Measurements from ENCODE around the gene TMEM89.

Gene TMEM89

DNA sequence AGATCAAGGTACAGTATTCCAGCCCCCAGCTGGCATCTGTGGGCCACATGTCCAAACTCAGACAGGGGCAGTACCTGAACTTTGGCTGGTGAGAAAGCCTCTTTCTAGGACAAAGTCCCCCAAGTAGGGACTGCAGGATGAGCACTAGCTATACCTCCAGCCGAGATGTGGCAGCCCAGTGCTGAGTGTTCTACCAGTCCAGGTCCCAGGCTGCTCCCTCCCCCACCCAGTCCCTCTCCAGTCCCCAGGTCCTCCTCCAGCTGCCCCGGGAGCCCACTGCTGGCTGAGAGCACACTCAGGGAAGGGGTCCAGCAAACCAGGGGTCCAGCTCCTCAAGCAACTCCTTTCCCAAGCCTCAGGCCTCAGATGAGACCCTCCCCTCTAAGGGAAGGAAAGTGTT is 12.2 kb upstream of the TMEM89 start:
- Histone ChIP-seq H2AFZ (ENCODE audit: low read depth, low read length, severe bottlenecking) (no peak overlapping the region), H3K36me3 (ENCODE audit: low read length) (no peaks in the 10 kb centered on the region), H3K9ac (ENCODE audit: low read length) (no peak overlapping the region), H3K27me3 (ENCODE audit: low read length) (no peaks in the 10 kb centered on the region), H4K20me1 (ENCODE audit: low read depth, low read length) (no peaks in the 10 kb centered on the region), H3K27ac (ENCODE audit: low read depth, low read length) (no peak overlapping the region), H3K79me2 (ENCODE audit: insufficient read depth, low read length) (no peaks in the 10 kb centered on the region), H3K4me2 (ENCODE audit: low read depth, low read length, poor library complexity, severe bottlenecking) (peak overlapping the region; percentile 56), H3K9me2 (replicated peaks; ENCODE audit: insufficient read depth, low read length) (no peaks in the 10 kb centered on the region), H3F3A (ENCODE audit: insufficient read depth) (no peaks in the 10 kb centered on the region), H3K4me3 (ENCODE audit: insufficient read depth, low read length, poor library complexity, severe bottlenecking) (no peak overlapping the region), H3K9me3 (ENCODE audit: insufficient read depth, low read length) (no peaks in the 10 kb centered on the region)
- TF ChIP-seq, protein P1, sequence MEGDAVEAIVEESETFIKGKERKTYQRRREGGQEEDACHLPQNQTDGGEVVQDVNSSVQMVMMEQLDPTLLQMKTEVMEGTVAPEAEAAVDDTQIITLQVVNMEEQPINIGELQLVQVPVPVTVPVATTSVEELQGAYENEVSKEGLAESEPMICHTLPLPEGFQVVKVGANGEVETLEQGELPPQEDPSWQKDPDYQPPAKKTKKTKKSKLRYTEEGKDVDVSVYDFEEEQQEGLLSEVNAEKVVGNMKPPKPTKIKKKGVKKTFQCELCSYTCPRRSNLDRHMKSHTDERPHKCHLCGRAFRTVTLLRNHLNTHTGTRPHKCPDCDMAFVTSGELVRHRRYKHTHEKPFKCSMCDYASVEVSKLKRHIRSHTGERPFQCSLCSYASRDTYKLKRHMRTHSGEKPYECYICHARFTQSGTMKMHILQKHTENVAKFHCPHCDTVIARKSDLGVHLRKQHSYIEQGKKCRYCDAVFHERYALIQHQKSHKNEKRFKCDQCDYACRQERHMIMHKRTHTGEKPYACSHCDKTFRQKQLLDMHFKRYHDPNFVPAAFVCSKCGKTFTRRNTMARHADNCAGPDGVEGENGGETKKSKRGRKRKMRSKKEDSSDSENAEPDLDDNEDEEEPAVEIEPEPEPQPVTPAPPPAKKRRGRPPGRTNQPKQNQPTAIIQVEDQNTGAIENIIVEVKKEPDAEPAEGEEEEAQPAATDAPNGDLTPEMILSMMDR (IDR thresholded peaks at IDR 0.05; ENCODE audit: insufficient read depth, low read length, poor library complexity, severe bottlenecking) = no peak
- TF ChIP-seq EZH2phosphoT487 (conservative IDR thresholded peaks at IDR 0.05; ENCODE audit: low read length) = no peak

DNA sequence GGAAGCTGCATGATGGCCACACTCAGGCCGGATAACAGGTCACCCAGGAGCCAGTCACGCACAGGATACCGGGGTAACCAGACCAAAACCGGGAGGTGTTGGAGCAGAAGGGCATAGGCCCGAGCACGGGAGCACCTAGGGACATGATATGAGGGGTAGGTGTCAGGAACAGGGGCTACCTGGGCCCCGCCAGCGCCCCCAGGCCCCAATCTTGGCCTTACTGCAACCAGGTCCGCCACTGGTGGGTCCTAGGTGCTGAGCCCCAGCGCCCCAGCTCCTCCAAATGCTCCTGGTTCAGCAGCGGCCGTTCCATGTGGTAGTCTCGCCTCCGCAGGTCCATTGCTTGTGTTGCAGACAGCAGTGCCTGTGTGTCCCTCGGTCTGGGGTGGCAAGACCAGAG is 11.7 kb upstream of the TMEM89 start:
- Histone ChIP-seq H3F3A (ENCODE audit: insufficient read depth) (no peaks in the 10 kb centered on the region), H3K36me3 (ENCODE audit: low read length) (no peaks in the 10 kb centered on the region), H2AFZ (ENCODE audit: low read depth, low read length, severe bottlenecking) (no peak overlapping the region), H3K9me2 (replicated peaks; ENCODE audit: insufficient read depth, low read length) (no peaks in the 10 kb centered on the region), H3K27me3 (ENCODE audit: low read length) (no peaks in the 10 kb centered on the region), H3K27ac (ENCODE audit: low read depth, low read length) (no peak overlapping the region), H3K9me3 (ENCODE audit: insufficient read depth, low read length) (no peaks in the 10 kb centered on the region), H3K79me2 (ENCODE audit: insufficient read depth, low read length) (no peaks in the 10 kb centered on the region), H4K20me1 (ENCODE audit: low read depth, low read length) (no peaks in the 10 kb centered on the region), H3K4me3 (ENCODE audit: insufficient read depth, low read length, poor library complexity, severe bottlenecking) (no peak overlapping the region), H3K9ac (ENCODE audit: low read length) (no peak overlapping the region), H3K4me2 (ENCODE audit: low read depth, low read length, poor library complexity, severe bottlenecking) (no peak overlapping the region)
- TF ChIP-seq, protein P1 (IDR thresholded peaks at IDR 0.05; ENCODE audit: insufficient read depth, low read length, poor library complexity, severe bottlenecking) = no peak
- no peak for TF ChIP-seq EZH2phosphoT487 (conservative IDR thresholded peaks at IDR 0.05; ENCODE audit: low read length)

DNA sequence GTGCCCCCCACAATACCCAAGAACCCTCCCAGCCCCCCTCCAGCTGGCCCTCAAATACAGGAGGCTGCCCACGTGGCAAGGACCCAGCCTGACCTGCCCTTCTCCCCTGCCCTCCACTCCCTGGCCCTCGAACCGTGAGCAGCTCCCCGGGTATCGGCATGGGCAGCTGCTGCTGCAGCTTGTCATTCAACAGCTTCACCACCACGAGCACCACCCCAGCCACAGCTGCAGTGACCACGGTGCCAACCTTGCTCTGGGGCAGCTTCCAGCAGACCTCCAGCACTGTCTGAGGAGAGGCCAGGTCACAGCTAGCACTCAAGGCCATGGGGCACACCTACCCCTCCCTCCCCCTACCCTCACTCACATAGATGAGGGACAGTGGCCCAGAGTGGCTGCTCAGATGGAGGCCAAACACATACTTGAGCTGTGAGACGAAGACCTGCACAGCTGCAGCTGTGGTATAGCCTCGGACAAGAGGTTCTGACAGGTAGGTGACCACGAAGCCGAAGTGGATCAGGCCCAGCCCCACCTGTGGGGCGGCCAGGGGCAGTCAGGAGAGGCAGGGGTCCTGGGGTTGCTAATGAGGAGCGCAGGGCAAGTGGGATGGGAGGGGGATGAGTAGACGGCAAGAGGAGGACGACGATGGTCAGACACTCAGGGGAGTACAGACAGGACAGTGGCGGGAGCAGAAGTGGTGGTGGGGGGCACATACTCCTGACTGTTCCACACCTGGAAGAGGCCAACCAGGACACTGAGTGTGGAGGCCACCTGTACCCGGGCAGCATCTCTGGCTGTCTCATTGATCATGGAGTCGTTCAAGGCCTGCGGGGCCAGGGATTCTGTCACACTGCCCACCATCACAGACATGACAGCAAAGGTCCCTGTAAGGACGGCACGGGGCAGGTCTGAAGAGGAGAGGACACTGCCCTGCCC is 10.2 kb upstream of the TMEM89 start:
- H3K36me3 ChIP-seq (ENCODE audit: low read length) = no peaks in the 10 kb centered on the region

More for the DNA sequence above, 10.2 kb upstream of the TMEM89 start:
- Histone ChIP-seq H3K27me3 (ENCODE audit: low read length) (no peaks in the 10 kb centered on the region), H3K4me2 (ENCODE audit: low read depth, low read length, poor library complexity, severe bottlenecking) (no peak overlapping the region), H3K79me2 (ENCODE audit: insufficient read depth, low read length) (no peaks in the 10 kb centered on the region), H3K27ac (ENCODE audit: low read depth, low read length) (no peak overlapping the region), H3K9ac (ENCODE audit: low read length) (no peak overlapping the region), H3K9me2 (replicated peaks; ENCODE audit: insufficient read depth, low read length) (no peaks in the 10 kb centered on the region), H3F3A (ENCODE audit: insufficient read depth) (no peaks in the 10 kb centered on the region), H4K20me1 (ENCODE audit: low read depth, low read length) (no peaks in the 10 kb centered on the region), H3K4me3 (ENCODE audit: insufficient read depth, low read length, poor library complexity, severe bottlenecking) (no peak overlapping the region), H2AFZ (ENCODE audit: low read depth, low read length, severe bottlenecking) (no peak overlapping the region), H3K9me3 (ENCODE audit: insufficient read depth, low read length) (no peaks in the 10 kb centered on the region)
- TF ChIP-seq, protein P1 (IDR thresholded peaks at IDR 0.05; ENCODE audit: insufficient read depth, low read length, poor library complexity, severe bottlenecking) = no peak
